COR-L47 (cell line): ENCODE measurements around the gene ESPNL.
"Not testable (repeated sequence)": the region's sequence is repeated elsewhere in the genome, so short reads cannot be mapped to it uniquely, and the experiment has no call there.

Source experiments
- DNase-seq: peaks from one replicate; lab custom pipeline; 2025; lab: John Stamatoyannopoulos, UW

ESPNL gene

DNA sequence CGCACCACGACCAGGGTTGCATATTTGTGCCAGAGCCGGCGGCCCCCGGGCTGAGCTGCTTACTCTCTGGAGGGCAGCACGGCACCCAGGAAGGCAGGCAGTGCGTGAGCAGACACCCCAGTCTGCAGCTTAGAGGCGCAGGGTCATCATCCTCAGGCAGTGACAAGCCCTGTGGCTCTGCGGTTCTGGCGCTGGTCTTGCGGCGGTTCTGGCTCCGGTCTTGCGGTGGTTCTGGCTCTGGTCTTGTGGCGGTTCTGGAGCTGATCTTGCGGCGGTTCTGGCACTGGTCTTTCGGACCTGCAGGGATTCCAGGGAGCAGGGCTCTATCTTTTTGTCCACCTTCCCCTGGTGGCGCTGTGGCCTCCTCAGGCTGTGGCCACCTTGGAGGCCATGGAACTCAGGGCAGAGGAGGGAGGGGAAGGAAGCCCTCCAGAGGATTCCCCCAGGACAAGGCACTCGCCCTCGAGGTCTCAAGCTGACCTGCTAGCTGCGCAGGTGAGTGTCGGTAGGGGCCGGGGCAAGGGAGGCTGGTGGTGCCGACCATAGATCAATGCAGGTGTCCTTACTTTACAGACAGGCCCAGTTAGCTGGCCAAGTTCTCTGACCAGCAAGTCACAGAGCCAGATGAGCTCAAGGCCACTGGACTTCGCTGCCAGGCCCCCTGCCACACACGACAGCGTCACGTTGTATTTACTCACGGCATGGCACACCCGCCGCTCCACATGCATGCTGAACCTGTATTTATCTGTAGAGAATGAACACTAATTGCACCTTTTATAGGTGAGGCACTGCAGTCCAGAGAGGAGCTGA lies 14.9 kb downstream of the ESPNL start:
- no peak for DNase-seq

DNA sequence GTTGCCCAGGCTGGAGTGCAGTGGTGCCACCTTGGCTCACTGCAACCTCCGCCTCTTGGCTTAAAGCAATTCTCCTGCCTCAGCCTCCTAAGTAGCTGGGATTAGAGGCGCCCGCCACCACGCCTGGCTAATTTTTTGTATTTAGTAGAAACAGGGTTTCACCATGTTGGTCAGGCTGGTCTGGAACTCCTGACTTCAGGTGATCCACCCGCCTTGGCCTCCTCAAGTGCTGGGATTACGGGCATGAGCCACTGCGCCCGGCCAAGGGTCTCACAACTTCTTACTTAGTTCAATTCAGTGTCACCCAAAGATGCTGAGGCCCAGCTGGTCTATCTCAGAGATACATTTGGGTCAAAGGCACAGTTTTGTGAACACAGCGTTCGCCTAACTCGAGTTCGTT lies 15.6 kb downstream of the ESPNL start:
- DNase-seq = not testable (repeated sequence)

DNA sequence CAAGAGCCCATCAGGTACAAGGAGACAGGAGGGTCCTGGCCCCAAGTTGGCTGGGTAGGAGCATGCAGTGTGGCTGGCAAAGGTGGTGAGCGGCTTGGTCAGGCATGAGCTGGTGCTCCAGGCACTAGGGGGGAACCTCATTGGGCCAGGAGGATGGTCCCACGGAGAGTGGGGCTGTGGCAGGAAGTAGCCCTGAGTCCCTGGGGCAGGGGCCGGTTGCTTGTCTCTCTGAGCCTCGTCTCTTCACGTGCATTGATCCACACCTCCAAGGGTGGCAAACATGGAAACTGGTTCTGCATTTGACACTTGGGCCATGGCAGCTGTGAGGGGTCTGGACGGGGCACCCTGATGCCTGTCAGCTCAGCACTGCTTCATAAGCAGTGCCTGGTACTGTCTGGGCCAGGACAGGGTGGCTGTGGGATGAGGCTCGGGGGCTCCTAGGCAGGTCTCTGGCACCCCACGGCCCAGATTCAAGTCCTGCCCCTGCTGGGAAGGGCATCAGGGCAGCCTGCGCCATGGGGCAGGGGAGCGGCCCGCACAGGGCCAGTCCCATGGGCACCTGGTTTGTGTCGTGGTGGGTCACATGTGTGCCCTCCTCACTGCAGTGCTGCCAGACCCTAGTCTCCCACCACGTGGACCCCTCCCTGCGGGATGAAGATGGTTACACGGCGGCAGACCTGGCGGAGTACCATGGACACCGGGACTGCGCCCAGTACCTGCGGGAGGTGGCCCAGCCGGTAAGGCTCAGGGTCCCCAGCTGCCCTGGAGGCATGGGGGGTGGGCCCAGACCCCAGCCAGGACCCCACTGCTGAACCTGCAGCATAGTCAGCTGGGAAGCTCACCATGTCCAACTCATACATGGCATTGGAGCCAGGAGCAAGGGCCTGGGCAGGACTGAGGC lies 16.4 kb downstream of the ESPNL start:
- no peak for DNase-seq

DNA sequence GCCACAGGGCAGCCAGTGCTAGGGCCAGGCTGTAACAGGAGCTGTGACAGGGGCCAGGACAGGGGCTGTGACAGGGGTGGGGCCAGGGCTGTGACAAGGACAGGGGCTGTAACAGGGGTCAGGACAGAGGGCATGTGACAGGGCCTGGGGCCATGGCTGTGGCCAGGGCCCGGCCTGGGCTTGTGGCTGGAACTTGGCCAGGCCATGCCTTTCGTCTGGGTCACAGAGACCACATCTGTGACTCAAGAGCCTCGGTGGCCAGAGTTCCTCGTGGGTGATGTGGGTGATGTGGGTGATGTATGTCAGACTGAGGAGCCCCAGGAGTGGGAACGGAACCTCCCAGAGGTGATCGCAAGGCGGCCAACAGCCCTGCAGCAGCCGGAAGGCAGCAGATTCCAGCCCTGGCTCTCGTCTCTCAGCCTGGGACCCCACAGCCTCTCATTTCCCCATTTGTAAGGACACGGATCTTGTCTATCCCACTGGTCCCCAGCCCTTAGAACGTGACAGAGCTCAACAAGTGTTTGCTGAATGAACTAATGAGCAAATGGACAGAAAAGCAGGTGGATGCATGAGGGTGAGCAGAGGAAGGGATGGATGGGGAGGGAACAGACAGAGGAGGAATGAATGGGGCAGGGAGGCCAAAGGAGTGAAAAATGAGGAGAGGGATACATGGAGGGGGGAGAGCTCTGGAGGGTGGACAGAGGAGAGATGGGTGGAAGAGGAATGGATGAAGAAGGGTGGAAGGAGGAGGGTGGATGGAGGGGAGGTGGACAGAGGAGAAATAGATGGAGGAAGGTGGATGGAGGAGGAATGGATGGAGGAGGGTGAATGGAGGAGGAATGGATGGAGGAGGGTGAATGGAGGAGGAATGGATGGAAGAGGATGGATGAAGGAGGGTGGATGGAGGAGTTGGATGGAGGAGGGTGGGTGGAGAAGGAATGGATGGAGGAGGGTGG lies 17.3 kb downstream of the ESPNL start:
- no peak for DNase-seq

DNA sequence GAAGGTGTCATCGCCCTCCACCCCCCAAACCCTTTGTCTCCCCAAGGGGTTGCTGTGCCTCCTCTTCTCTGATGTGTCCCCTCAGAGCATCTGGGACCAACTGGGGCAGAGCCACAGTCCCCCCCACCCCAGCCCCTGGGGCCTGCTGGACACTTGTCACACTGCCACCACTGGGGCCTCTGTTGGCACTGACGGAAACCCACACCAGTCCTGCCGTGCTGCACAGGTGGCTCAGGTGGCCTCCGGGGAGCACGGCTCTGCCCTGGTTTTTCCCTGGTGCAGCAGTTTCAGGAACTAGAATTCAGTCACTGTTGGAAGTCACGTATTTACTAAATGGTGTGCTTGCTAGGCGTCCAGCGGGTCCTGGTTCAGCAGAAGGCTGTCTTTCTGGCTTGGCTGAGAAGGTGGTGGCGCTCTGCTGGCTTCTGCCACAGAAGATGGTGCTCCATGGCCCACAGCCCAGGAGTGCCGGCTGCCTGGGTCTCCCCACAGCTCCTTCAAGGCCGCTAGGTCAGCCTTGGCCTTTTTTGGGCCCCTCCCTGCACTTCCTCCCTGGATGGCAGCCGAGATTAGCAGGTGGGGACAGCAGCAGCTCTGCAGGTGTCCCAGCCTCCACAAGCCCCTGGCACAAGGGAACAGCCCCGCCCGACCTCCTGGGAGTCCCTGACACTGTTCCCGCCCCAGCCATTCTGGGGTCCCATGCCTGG lies 19.8 kb downstream of the ESPNL start:
- no peak for DNase-seq

DNA sequence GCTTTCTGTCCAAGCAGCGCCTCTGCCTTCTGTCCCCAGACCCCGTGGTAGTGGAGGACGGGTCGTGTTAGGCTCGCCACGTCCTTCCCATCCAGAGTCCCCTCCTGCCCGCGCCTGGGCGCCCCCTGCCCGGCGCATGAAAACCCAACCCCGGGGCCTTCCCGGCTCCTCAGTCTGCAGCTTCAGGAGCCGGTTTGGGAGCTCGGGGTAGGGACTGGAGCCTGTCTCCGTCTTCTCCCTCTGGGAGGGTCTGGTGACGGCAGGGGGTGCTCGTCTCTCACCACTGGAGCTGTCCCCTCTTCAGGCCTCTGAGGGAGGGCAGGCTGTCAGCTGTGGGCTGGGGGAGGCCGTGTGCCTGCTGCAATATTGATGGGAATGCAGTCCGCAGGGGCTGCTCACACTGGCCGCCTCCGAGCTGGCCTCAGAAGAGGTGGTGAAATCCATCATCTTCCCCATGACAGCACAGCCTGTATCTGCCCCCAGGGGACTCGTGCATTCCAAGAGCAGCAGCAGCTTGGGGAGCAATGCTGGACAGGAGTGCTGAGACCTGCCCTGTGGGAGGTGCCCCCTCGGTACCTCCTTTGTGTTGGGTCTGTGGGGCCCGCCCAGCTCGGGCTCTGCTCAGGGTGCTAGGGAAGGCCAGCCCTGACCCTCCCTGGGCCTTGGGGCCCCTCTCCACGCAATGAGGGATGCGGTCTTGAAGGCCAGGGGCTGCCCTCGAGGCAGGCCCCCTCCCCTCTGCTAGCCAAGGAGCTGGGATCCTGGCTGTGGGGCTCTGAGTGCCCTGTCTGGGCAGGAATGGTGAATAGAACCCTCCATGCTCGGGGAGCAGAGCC lies 20.5 kb downstream of the ESPNL start:
- DNase-seq = no peak

- DNase-seq = no peak
These were observed 21.6 kb downstream of the ESPNL start for GRCh38 chr2:238121511-238122286.

GRCh38 chr2:238122287-238123217 lies 22.4 kb downstream of the ESPNL start:
- DNase-seq = no peak

DNA sequence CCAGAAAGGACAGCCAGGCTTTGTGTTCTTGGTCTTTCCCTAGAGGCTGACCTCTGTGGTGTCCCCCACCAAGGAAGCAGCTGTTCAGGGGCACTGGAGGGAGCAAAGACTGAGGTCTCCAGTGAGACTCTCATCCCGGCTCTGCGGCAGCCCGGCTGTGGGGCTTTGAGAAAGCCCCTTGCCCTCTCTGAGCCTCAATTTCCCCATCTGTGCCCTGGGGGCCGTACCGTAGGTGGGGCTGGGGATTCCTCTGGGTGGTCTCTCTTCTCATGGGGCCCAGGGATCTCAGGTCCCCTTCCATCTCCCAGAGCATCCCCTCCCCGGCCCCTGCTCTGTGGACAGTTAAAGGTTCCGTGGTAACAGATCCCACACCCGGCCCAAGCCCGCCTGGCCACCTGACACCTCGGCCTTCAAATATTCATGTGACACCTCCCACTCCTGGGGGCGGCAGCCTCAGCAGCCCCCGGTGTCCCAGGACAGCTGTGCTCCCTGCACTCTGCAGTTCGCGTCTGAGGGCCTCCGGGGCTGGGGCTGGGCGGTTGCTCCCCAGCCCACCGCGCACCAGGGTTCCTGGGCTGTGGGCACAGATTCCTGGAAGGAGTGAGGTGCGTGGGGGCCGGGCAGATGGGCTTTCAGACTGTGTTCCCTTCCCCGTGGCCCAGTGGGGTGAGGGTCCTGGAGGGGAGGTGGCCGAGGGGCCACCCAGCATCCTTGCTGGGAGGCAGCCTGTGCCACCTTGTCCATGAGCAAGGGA lies 23.3 kb downstream of the ESPNL start:
- DNase-seq = no peak

DNA sequence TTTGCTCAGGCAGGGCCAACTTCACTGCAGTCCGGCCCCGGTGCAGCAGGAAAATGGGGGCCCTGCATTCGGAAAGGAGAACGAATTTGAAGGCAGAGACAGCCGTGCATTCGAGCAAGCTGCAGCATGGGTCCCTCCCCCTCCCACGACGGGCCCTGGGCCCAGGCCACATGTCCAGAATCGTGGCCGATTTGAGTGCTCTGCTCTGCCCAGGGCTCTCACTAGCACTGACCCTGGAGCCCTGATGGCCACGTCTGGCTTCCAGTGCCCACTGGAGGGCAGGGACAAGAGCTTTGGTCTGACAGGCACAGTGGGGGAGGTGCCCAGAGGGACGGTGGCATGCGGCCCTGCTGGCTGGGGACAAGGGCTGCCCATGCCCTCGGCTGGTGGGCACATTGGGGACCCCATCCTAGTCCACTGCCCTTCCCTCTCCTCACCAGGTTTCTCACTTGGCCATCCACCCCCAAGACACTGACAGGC lies 23.9 kb downstream of the ESPNL start:
- DNase-seq = no peak

DNA sequence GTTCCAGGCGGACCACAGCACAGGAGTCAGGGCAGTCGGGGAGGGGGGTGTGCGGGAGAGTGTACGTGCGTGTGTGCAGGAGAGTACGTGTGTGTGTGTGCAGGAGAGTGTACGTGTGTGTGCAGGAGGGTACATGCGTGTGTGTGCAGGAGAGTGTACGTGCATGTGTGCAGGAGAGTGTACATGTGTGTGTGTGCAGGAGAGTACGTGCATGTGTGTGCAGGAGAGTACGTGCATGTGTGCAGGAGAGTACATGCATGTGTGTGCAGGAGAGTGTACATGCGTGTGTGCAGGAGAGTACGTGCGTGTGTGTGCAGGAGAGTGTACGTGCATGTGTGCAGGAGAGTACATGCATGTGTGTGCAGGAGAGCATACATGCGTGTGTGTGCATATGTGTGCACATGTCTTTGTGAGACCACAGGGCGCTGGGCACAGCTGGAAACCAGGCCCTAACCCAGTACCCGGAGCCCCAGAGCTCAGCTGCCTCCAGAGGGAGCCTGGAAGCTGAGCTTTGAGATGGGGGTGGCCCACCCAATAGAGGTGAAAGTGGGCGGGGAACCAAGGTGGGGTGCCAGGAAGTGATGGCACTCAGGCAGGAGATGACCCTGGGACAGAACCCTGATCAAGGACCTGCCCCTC lies 24.5 kb downstream of the ESPNL start:
- no peak for DNase-seq

DNA sequence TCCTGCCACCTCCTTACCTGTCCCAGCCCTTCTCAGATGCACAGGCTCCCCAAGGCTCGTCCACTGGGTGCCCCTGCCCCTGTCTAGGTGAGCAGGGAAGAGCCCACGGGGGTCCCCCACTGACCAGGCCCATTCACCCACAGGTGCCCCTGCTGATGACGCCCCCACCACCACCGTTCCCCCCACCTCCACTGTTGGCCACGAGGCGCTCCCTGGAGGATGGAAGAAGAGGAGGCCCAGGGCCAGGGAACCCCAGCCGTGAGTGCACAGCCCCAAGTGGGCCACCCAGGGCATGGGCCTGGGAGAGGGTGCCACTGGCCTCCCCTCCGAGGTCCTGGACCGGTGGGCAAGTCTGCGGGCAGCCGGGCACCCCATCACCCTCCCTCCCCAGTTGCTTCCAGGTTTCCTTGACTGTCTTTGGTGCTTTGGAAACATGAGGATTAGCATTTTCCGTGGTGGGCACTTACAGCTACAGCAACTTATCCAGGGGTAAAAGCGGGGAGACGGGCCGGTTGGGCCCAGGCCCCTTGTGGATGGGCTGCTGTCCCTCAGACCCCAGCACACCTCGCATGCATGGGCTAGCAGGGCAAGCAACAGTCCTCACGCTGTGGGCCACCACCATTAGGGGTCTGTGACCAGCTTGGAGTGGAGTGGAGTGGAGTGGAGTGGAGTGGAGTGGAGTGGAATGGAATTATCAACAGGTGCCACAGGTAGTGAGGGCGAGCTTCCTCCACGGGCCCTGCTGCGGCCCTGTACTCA lies 25.2 kb downstream of the ESPNL start:
- DNase-seq = no peak

- DNase-seq = no peak
These were observed 26.2 kb downstream of the ESPNL start for GRCh38 chr2:238126338-238126737.

DNA sequence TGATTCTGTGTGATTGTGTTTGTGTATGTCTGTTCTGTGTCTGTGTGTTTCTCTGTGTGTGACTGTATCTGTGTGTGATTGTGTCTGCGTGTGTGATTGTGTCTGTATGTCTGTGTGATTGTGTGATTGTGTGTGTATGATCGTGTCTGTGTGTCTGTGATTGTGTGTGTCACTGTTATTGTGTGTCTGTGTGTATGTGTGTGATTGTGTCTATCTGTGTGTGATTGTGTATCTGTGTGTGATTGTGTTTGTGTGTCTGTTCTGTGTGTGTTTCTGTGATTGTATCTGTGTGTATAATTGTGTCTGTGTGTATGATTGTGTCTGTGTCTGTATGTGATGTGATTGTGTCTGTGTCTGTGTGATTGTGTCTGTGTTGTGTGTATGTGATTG lies 26.6 kb downstream of the ESPNL start:
- no peak for DNase-seq

- DNase-seq = no peak
These were observed 27.3 kb downstream of the ESPNL start for GRCh38 chr2:238127165-238128060.
